NCI-H2171 treated with DMSO at 0.1 percent for 48 hours (cell line): ENCODE data around the gene TARBP1.
"Not testable (repeated sequence)": the region's sequence is repeated elsewhere in the genome, so short reads cannot be mapped to it uniquely, and the experiment has no call there.

ENCODE experiments used
- DNase-seq: peaks from one replicate; lab custom pipeline; 2025; lab: John Stamatoyannopoulos, UW

The TARBP1 gene

DNA sequence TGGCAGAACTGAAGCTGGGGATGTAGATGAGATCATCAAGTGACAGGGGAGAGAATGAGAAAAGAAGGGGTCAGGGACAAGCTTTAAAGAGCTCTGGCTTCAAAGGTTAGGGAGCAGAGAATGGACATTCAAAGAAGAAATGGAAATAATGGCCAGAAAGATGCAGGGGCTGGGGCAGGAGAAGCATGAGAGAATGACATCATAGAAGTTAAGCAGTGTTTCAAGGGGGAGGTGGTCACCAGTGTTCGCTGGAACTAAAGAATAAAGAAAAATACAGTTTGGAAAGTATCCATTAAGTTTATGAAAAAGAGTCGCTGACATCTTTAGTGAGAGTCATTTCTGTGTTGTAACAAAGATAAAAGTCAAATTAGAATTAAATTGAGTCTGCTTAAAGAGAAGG, 44.3 kb downstream of the TARBP1 start:
- no peak for DNase-seq

DNA sequence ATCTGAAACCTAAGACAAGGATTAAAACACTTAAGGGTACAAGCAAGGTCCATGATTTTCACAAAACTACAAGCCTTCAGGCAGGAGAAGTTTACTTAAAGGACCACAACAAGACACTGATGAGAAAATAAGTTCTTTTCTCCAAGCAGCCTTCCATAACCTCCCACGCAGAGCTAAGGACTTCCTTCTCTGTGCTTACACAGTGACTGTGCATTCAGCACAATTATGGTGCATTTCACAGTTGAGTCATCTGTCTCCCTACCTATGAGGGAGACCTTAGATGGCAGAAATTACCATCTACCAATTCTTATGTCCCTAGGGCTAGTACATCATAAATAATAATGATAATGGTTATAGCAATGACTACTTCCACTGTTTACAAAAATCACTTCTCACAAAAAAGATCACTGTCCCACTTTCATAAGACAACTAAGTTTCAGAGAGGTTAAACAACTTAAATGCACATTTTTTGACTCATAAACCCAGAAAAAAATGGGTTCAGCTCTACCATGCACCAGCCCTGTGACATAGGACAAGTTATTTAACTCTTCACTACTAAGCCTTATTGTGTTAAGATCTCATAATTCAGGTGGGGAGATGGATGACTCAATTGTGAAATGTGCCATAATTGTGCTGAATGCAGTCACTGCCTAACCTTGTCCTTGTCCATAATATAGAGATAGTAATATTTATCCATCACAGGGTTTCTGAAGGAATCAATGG, 45.3 kb downstream of the TARBP1 start:
- DNase-seq, result peak; percentile 38

DNA sequence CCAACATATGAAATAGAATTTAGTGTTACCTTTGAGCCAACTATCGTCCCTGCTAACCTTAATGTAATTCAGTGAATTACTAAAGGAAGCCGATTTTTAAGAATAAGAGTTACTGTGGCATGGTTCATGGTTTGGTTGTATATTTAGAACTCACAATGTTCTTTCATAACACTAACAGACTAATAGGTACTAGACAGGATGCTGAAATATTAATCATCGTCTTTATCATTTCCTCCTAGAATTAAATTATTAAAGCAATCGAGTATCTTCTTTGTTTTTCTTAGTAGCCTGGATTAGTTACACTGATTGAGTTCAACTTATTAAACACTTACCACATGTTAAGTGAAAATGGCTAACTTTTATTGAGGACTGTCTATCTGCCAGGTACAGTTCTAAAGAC, 47.7 kb downstream of the TARBP1 start:
- no peak for DNase-seq

DNA sequence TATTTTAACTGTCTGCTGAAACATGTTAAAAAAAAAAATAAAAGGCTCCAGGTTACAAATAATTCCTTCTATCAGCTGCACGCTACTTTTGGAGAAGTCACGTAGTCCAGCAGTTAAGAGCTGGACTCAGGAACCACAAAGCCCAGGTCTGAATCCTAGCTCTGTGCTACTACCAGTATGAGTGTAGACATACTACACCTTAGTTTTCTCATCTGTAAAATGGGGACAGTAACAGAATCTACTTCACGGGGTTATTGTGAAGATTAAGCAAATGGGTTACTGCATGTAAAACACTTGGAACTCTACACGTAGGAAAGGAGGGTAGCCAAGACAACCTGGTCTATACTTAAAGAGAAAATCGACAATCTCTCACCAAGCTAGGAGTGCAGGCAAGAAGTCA, 48.3 kb downstream of the TARBP1 start:
- no peak for DNase-seq

DNA sequence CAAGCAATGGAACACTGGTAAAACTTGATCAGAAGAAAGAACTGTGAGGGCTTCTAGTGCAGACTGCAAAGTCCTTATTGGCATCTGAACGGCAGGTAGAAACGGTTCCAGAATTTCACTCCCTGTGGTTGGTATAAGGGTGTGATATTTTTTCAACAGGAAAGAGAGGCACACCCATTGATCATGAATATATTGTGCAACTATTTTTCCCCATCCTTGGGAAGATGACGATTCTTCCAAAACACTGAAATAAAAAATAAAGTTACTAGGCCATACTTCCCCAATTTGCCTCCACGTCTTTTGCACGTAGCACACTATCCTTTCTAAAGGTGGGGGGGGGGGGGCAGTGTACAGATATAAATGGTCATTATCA, 49.6 kb downstream of the TARBP1 start:
- no peak for DNase-seq

DNA sequence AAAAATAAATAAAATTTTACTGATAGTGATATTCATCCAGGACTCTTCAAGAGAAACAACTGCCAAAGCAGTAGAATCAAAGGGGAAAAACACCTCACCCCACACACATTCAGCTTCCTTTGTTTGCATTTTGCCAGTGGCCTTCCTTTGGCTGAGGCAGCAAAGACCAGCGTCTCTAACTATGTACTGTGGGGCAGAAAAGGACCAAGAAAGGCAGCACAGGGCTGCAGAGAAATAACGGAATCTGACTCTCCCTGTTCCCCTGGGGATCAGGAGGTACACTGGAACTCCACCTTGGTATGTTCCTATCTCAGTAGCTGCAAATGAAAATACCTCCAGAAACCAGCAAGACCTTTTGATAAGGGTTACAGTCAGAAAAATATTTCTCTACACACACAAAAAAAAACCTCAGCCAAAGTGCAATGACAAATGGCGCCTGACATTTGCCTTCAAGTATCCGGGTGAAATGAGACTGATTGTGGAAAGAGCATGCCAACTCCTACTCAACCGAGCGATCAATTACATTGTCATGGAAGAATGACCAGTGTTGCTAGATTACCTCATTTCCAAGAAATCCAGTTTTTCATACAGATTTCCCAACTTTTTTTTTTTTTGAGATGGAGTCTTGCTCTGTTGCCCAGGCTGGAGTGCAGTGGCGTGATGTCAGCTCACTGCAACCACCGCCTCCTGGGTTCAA, 50.9 kb downstream of the TARBP1 start:
- DNase-seq, result no peak

DNA sequence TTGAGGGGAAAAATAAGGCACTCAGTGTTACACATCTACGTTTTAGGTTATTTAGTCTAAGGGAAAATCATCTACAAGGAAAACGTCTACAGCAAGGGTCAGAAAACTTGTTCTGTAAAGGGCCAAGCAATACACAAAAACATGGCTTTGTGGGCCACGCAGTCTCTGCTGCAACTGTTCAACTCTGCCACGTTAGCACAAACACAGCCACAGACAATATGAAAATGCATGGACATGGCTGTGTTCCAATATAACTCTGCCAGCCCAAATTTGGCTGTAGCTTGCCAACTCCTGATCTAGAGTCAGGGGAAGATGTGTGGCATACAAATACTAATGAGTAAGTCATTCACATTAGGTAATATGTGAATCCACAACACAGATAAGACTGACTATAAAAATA, 65.0 kb downstream of the TARBP1 start:
- DNase-seq, result no peak

DNA sequence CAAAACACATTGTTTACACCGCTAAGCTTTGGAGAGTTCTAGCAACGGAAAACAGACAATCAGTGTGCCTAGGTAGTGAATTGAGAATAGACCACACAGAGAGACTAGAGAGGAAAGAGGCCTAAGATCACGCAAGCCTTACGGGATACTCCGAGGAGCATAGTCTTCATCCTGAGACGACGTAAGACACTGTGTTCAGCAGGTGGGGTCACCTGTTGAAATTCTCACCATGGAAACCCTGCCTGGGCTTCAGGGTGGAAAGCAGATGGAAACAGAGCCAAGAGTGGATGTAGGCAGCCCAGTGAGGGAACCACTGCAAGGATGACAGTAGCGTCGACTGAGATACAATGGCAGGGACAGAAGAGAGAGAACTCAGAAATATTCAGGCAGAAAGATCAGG, 65.5 kb downstream of the TARBP1 start:
- DNase-seq, result no peak

DNA sequence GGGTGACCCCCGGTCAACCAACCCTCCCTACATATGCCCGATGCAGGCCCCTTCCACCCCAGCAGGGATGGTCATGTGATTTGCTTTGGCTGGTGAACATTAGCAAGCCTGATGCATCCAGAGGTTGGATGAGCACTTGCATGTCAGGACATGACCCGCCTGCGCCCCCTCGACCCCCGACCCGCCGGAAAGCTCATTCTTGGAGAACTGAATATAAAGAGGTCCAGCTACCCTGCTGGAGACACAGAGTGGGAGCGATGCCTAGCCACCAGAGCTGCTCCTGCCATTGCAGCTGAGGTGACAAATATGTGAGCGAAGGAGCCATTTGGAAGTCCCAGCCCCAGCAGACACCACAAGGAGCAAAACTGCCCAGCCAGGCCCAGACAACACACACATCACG, 66.1 kb downstream of the TARBP1 start:
- no peak for DNase-seq

DNA sequence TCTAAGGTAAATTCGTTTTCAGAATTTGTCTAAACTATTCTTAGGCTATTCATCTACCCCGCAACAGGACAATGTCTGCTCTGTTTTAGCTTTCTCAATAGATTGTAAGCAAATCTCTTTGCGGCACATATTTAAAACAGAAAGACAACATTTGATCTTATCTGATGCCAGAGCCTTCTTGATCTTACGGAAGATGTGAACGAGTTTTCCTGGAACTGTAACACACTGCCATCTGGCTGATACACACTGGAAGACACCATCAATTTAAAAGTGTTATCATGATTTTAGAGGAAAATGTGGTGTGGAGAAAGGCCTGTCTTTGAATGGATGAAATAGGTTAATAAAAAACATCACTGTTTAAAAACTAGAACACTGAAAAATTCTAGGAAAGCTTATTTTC, 69.7 kb downstream of the TARBP1 start:
- DNase-seq, result peak; percentile 44

DNA sequence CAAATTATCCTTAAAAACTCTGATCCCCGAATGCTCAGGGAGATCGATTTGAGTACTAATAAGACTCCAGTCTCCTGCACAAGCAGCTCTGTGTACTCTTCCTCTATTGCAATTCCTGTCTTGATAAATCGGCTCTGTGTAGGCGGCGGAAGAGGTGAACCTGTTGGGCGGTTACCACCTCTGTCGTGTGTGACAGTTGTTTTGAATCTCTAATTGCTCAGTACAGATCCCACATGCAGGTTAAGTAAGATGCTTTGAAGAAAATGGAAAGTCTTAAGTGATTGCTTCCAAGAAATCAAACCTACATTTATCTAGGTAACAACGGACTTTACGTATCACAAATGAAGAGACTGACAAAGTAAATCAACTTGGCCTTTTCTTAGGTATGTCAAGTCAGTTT, 70.2 kb downstream of the TARBP1 start:
- no peak for DNase-seq

DNA sequence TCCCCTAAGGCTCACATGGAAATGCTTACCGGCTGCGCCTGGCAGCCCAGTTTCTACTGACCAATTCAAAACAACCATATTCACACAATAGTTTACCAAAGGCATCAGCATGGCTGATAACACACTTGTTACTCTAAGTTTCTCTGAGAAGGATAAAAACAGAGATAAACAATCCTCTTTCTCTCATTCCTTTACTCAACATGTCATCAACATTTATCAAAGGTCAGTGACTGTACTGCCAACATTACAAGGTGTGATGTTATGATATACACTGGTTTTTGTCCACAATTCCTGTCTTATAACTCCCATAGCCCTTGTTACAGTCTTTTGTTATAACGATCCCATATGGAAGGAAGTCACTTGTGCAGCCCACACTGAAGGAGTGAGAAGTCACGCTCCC, 72.1 kb downstream of the TARBP1 start:
- DNase-seq, result no peak

DNA sequence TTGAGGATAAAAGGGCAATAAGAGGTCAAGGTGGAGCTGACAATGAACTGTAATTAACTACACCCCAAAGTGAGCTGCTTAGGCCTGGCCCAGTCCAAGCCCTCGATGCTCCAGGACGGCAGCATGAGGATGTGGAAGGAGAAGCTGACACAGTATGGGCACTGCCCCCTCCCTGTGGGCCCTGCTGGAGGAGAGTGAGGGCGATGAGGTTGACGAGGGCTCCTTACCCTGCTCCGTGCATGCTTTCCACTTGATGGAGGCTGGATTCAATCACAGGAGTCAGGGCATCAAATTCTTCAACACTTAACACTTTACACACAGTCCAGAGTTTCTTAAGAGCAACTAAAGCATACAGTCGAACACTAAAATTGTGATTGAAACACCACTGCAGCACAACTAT, 73.3 kb downstream of the TARBP1 start:
- DNase-seq, result no peak

DNA sequence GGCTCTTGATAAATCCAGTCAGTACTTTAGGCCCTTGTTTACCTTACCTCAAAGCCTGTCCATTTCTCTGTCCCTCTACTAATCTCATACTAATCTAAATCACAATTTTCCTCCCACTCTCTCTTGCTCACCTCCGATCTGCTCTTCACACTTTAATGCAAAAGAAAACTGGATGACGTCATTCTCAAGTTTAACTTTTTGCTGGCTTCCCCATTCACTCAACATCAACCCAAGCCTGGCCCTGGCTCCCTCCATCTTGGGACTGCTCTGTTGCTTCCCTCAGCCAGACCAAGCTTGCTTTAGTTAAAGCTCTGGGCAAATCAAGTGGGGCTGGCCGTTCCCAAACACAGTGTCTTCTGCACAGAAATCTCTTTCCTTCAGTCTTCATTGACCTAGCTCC, 76.0 kb downstream of the TARBP1 start:
- DNase-seq, result no peak

DNA sequence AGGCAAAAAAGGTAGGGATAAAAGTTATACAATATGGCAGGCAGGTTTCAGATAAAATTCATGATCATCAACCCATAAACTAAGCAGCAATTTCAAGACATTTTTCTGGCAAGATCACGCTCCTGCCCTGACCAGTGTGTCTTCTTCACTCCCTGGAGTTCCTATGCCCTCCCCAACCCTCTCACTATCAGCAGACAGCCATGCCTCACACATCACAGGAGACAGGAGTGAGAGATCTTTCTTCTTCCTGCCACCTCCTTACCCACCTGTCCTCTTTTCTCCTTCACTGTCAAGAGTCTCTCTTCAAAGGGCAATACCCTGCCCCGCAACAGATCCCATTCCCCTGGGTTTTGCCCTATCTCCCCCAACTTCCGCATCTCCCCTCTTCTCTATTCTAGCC, 77.3 kb downstream of the TARBP1 start:
- DNase-seq, result no peak

DNA sequence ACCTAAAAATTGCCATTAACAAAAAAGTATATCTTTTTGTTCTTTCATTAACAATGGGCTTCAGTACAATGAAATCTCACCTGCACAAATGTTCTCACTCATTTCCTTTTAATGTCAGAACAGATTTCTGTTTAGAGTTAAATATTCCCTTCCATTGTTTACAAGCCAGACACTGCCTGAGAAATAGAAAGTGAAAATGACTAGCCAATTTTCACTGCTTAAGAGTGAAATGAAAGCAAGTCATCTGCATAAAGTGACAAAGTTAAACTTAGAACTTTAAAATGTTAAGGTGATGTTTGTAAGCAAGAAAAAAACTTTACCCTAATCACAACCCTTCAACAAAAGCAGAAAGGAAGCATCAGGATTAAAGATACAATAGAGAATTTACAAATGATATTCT, 78.2 kb downstream of the TARBP1 start:
- no peak for DNase-seq

DNA sequence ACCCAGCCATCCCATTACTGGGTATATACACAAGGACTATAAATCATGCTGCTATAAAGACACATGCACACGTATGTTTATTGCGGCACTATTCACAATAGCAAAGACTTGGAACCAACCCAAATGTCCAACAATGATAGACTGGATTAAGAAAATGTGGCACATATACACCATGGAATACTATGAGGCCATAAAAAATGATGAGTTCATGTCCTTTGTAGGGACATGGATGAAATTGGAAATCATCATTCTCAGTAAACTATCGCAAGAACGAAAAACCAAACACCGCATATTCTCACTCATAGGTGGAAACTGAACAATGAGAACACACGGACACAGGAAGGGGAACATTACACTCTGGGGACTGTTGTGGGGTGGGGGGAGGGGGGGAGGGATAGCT, 79.5 kb downstream of the TARBP1 start:
- DNase-seq, result not testable (repeated sequence)

DNA sequence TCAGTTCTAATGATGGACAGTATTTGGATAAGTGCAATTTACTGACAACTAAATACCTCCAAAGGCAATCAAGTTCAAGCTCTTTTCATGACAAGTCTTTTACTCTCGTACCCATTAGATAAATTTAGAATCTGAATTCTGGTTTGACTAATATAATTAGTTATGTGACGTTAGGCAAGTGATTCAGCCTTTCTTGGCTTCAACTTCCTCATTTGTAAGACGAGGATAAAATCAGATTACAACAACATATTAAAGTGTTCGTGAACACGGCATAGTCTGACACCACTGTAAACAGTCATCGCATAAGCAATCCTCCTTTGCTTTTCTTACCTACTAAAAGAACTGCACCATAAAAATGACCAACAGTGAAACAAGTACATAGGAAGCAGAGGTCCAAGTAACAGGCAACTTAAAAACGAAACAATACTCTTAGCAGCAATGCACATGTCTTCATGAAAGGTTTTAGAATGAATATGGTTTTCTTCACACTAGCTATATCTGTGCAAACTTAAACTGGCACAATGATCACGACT, 80.1 kb downstream of the TARBP1 start:
- DNase-seq, result no peak

DNA sequence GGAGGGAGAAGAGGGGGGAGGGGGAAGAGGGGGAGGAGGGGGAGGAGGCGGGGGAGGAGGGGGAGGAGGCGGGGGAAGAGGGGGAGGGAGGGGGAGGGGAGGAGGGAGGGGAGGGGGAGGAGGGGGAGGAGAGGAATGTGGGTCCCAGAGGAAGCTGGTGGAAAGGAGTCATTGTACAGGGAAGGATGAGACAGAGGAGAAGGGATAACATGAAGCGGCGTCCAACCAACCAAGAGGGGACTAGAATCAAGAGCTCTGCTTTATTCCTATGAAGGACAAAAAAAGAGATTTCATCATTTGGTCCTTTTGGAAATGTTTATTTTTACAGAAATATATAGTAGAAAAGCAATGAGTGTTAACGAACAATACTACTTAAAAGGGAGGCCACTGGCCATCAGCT, 81.2 kb downstream of the TARBP1 start:
- no peak for DNase-seq

DNA sequence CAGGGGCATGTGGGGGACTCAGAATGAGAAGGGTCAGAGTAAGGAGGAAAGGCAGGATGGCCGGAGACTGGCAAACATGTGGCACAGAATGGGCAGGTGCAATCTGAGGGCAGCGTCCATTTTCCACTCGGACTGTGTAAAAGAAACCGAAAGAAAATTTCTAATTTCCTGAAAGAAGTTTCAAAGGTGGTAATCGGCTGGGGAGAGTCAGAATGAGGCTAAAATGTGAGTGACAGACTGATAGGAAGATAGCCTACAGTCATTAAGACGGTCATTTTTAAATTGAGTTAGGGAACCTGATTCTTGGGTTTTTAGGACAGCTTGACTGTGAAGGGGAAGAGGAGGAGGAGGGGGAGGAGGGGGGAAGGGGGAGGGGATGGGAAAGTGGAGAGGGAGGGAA, 82.1 kb downstream of the TARBP1 start:
- no peak for DNase-seq

DNA sequence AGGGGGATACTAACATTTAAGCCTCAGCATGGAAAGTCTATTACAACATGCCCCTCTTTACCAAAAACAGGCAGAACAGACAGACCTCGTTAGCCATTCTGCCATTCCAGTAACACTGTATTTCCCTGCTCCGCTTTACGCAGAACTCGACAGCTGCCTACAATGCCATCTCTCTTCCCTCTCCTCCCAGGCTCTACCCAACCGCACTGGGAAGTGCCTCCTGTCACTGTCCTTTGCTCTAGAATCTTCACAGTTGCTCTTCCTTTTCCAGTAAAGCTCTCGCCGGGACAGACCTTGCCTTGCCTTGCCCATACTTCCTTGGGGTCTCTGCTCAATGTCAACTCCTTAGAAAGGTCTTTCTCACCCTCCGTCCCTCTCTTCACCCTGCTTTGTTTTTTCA, 82.9 kb downstream of the TARBP1 start:
- DNase-seq, result no peak

DNA sequence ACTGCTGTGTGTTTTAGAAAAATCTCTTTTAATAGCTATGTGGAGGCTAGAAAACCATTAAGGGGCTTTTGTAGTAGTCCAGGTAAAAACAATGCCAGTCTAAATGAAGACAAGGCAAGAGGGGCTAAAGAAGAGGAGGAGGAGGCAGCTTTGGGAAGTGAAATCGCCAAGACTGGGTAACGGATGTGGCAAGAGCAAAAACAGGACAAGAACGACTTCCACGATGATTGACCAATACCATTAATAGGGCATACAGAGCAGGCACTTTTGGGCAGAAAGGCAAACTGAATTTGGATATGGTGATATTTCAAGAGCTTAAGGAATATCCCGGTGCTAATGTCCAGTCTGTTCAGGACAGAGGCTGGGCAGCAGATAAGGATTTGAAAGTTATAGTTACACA, 83.7 kb downstream of the TARBP1 start:
- DNase-seq, result no peak

DNA sequence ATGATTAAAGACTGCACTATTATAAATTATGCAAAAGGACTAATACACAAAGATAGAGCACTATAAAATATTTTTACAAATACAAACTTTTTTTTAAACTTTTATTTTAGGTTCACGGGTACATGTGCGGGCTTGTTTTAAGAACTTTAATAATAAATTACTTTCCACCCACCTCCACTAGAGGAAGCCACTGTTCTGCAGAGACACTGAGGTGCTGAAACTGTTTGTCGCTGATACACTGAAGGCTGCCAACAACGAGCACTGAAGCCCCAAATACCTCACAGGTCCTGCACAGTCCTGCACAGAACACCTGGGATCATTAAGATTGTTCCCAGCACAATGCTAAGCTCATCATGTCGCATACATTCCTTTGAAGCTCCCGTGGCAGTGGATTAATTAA, 85.8 kb downstream of the TARBP1 start:
- no peak for DNase-seq

DNA sequence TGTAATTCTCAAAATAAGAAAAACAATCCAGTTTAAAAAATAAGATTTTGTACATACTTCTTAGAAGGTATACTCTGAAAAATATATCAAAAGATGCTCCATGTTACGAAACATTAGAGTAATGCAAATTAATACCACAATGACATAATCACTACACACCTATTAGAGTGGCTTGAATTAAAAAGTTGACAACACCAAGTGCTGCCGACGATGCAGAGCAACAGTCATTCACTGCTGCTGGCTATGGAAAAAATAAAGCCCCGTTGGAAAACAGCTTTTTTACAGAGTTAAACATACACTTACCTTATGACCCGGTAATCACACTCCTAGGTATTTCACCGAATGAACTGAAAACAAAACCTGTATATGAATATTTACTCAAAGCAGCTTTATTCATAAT, 90.9 kb downstream of the TARBP1 start:
- no peak for DNase-seq
